HG02610 (cell line): ENCODE measurements around the gene TMEM43.

Experiments used
- ATAC-seq: cut with Tn5 transposase; IDR thresholded peaks from one replicate; pipeline ENCODE4 v1.9.1; 2021; ENCODE audit warnings: mild to moderate bottlenecking, moderate library complexity; ENCODE audit not compliant: unreplicated experiment

Gene TMEM43

DNA sequence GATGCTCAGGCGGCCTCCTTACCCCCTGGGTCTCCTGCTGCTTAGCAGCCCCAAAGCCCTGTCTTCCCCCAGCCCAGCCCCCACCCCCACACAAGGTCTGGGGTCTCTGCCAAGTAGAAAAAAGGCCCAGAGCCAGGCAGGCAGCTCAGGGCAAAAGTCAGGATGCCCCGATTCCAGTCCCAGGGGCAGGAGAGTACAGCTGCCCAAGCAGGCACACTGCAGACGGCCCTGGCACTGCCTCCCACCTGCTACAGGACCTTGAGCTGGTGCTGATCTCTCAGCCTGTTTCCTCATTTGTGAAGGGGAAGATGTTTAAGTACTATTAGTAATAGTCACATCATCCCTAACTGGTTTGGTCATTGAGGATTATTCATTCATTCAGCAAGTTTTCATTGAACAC lies 12.6 kb downstream of the TMEM43 start:
- ATAC-seq, result no peak

DNA sequence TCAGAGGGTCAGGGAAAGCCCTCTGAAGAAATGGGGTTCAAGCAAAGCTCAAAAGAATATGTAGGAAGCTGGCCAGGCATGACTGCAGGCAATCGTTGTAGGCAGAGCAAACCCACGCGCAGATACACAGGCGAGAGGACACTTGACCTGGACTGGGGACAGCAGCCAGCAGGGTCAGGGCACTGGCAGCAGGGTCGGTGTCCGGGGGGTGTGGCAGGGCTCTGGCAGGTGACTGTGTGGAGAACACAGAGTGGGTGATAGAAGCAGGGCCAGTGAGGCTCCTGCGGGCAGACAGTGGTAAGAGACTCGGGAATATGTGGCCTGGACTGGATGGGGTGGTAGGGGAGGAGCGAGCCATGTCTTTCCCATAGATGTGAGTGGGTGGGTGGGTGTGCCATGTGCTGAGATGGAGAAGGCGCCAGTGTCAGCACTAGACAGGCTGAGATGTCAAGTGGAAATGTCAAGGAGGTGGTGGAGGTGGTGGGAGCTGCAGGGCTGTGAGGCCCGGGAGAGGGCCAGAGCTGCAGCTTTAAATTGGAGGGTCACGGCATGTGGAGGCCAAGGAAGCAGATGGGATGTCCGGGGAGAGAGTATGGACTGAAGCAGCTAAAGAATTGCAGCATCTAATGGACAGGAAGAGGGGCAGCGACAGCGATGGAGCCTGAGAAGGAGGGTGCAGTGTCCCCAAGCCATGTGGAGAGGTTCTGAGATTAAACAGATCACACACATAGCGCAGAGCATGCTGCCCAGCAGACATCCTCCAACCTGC lies 13.4 kb downstream of the TMEM43 start:
- no peak for ATAC-seq

DNA sequence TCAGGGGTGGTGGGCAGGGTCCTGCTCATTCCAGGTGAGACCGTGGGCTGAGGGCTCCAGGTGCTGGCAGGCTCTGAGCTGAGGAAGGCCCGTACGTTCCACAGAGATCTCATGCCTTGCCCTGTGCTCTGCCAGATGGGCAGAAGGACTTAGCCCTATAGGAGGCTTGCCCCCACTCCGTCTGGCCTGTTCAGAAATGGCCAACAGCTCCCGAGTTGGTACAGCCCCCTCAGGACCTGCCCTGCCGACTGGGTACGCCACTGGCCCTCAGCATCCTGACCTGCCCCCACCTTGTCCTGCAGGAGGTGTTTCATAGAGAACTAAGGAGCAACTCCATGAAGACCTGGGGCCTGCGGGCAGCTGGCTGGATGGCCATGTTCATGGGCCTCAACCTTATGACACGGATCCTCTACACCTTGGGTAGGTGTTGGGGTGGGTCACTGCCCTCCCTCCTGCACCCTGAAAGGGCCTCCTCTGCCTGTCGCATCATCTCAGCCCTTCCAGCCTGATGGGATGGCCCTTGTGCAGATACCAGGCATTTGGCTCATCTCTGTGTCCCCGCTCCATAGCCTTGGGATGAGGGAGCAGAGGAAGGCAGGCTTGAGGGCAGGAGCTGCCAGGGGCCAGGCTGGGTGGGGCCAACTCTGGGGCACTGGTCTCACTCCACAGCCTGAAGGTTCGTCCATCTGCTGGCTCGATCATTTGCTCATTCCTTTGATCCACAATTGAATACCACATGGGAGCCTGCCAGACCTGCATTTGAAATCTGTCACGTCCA lies 14.2 kb downstream of the TMEM43 start:
- no peak for ATAC-seq

DNA sequence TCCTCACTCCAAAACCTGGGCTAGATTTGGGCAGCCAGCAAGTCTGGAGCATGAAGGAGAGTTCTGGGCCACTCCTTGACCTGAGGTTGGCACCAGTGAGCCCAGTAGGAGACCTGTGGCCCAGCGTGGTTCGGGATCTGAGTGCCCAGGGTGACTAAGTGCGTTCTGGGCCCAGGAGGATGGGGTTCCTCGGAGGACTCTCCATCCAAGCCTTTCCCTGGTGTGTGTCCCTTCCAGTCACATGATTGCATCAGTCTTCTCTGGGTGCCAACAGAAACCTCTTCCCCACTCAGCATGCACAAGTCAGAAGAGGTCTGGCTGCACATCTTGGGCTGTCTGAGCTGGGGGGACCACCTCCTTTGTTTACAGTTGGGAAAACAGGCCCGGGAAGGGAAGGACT lies 14.9 kb downstream of the TMEM43 start:
- ATAC-seq, result no peak

DNA sequence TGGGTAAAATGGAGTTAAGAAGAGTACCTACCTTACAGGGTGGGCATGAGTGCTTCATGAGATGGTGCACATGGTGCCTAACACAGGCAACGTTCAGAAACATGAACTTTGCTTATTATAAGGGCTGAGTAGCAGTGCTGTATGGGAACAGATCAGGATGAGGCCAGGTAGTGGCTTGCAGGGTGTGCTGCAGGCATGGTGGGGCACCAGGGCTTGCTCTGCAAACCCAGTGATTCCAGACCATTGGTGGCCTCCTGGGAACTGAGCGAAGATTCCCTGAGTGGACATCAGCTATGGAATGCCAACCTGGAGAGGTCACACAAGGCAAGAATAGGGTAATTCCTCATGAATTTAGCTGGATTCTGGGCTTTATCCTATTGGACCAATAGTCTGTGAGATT lies 15.8 kb downstream of the TMEM43 start:
- ATAC-seq, result no peak

DNA sequence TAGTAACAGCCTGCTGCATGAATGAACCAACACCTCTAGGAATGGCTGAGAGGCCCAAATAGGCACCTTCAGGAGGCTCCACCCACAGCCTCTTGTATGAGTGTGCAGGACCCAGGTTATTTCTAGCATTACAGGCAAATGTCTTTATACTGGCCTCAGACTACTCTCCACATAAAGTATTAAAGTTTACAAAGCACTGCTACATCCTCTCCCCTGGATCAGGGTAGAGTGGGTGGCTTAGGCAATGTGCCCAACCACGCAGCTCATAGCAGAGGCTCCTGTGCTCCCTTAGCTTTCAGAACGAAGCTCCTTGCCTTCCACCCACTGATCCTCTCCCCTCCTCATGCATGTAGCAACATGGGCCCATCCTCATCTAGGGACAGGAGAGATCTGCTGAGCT lies 16.3 kb downstream of the TMEM43 start:
- ATAC-seq, result no peak

DNA sequence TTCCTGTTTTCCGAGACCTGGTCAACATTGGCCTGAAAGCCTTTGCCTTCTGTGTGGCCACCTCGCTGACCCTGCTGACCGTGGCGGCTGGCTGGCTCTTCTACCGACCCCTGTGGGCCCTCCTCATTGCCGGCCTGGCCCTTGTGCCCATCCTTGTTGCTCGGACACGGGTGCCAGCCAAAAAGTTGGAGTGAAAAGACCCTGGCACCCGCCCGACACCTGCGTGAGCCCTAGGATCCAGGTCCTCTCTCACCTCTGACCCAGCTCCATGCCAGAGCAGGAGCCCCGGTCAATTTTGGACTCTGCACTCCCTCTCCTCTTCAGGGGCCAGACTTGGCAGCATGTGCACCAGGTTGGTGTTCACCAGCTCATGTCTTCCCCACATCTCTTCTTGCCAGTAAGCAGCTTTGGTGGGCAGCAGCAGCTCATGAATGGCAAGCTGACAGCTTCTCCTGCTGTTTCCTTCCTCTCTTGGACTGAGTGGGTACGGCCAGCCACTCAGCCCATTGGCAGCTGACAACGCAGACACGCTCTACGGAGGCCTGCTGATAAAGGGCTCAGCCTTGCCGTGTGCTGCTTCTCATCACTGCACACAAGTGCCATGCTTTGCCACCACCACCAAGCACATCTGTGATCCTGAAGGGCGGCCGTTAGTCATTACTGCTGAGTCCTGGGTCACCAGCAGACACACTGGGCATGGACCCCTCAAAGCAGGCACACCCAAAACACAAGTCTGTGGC lies 16.9 kb downstream of the TMEM43 start:
- no peak for ATAC-seq

DNA sequence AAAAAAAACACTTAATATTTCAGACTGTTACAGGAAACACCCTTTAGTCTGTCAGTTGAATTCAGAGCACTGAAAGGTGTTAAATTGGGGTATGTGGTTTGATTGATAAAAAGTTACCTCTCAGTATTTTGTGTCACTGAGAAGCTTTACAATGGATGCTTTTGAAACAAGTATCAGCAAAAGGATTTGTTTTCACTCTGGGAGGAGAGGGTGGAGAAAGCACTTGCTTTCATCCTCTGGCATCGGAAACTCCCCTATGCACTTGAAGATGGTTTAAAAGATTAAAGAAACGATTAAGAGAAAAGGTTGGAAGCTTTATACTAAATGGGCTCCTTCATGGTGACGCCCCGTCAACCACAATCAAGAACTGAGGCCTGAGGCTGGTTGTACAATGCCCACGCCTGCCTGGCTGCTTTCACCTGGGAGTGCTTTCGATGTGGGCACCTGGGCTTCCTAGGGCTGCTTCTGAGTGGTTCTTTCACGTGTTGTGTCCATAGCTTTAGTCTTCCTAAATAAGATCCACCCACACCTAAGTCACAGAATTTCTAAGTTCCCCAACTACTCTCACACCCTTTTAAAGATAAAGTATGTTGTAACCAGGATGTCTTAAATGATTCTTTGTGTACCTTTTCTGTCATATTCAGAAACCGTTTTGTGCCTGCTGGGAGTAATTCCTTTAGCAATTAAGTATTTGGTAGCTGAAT lies 17.9 kb downstream of the TMEM43 start:
- no peak for ATAC-seq

DNA sequence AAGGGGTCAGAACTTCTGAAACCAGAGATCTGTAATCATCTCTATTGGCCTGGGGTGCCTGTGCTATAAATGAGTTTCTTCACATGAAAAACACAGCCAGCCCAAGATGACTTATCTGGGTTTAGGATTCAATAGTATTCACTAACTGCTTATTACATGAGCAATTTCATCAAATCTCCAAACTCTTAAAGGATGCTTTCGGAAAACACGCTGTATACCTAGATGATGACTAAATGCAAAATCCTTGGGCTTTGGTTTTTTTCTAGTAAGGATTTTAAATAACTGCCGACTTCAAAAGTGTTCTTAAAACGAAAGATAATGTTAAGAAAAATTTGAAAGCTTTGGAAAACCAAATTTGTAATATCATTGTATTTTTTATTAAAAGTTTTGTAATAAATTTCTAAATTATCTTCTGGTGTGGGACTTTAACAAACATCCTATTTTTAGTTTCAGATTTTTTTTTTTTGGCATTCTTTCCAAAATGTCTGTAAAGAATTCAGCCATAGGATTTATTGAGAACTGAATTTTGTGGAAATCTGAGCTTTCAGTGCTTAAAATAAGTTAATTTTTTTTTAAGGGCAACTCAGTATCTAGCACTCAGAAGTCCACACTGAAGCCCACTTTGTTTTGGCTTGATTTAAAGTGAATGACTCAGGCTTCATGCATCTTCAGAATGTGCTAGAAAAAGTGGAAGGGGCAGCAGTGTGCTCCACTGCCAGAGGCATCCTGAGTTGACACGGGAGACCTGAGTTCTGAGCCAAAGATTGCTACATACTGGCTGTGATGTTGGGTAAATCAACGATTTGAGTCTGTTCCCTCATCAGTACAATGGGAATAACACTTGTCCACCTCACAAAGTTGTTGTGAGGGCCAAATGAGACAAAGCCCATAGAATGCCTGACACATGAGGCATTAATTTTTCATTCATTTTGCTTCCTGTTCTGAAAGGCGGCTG lies 18.7 kb downstream of the TMEM43 start:
- no peak for ATAC-seq

DNA sequence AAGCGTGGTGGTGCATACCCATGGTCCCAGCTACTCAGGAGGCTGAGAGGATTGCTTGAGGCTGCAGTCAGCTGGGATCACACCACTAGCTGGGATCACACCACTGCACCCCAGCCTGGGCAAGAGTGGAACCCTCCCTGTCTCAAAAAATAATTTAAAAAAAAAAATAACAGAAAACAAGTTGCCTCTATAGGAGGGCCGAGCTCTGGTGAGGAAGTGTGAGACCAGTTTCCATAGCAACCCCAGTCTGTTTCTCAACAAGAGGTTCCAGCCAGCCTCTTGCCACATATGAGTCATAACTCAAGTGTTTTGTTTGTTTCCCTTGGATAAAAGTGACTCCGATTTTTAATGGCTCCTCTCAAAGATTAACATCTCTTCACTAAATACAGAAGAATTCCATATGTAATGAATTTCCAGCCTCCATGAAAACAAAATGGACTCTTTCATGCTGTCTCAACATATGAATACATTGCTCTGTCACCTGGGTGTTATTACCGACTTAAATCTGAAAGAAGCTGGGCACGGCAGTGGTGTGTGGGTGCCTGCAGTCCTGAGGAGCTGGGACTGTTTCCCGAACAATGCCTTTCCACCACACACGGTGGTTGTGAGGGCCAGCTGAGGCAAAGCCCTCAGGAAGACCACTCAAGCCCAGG lies 19.7 kb downstream of the TMEM43 start:
- ATAC-seq, result peak; percentile 92

DNA sequence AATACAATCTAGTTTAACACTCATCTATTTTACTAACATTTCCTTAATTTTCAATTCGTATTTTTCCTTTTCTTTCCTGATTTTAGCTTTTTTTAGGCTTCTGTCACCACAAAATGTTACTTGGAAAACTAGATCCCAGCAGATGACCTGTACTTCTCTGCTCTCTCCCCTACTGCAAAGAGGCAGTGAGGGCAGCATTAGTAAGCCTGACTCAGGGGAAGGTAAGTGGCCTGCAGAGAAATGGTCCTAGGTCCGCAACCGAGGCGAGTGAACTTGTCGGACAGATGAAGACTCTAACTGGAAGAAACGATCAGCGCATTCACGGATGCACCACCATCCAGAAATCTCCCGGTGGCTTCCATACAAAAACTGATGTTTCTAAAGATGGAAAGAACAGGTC lies 20.4 kb downstream of the TMEM43 start:
- no peak for ATAC-seq

DNA sequence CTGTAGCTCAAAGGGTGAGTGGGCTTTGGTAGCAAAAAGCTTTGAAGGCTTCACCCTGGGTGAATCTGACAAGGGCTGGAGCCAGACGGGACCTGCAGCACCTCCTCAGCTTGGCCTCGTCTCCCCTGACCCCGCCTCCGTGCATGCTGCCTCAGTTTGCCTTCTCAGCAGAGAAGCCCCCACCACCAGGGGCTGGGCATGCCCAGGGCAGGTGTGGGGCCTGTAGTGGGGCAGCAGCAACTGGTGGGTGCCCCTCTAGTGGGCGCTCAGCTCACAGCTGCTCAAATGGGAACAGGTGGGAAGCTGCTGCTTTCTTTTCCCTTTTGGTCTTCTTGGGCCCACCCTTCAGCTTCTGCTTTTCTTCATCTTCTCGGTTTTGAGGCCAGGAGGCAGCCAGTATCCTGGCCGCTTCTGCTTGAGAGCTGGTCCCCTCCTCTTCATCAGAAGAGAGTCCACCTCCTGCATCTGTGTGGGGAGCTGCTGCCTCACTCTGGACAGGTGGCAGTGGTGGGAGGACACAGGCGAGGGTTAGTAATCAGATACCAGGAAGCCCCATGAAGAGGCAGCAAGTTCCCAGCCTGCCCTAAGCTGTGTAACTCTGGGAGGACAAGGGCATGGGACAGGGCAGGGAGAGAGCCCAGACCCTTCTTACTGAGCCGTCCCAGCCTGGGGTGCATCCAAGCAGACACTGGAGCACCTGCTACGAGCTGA lies 21.0 kb downstream of the TMEM43 start:
- ATAC-seq, result no peak

DNA sequence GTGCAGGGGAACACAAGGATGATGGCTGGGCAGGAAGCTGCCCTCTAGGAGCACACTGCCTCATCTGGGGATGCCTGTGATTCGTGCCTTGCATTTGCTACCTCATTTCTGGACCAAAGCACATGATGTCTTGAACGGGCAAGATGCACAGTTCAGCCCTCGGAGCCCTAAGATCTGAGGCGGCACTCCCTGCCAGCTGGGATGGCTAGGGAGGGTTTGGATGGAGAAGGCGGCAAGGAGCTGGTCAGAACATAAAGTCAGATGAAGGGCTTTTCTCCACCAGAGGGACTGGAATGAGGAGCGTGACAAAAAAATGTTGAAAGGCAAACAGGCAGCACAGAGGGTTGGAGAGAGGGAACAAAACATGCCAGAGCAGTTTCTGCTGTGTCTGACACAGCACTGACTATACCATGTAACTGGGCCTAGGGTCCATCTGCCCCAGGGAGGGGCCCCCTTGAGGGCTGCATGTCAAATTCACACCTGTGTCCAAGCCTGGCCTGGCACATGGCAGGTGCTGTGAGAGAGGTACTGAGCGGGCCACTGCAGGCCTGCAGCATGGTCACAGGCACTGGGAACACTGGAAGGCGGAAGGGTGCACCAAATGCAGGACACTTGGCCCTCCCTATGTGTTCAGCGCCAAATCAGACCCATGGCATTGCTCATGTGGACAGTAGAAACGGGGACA lies 21.7 kb downstream of the TMEM43 start:
- ATAC-seq, result no peak

DNA sequence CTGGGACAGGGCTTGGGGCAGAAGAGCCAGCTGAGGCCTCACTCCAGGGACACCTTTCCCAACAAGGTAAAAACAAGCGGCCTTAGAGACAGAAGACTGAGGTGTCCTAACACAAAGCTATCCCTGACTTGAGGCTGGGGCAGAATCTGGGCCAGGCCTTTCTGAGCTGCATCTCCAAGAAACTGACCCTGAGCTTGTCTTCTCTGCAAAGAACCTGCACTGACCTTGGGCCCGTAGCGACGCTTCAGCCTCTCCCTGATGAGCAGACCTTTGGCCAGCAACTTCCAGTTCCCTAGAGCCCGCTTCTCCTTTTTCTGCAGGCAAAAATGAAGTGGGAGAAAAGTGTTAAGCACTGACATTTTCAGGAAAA lies 22.2 kb downstream of the TMEM43 start:
- ATAC-seq, result no peak

DNA sequence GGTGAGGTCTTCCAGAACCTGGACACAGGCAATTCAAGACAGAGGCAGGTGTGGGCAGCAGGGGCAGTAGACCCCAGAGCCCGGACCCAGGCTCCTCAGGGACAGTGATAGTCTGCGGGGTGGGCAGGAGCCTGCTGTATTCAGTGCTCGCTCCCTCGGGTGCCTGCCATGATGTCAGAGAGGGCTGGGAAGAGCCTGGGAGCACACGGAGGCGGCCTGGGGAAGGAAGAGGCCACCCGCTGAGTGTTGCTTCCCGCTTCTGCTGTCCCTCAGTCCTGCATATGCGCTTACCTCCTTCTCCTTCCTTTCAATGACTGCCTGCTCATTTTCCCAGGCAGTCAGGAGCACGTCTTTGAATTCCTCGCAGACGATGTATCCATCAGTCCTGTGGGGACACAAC lies 22.8 kb downstream of the TMEM43 start:
- no peak for ATAC-seq

DNA sequence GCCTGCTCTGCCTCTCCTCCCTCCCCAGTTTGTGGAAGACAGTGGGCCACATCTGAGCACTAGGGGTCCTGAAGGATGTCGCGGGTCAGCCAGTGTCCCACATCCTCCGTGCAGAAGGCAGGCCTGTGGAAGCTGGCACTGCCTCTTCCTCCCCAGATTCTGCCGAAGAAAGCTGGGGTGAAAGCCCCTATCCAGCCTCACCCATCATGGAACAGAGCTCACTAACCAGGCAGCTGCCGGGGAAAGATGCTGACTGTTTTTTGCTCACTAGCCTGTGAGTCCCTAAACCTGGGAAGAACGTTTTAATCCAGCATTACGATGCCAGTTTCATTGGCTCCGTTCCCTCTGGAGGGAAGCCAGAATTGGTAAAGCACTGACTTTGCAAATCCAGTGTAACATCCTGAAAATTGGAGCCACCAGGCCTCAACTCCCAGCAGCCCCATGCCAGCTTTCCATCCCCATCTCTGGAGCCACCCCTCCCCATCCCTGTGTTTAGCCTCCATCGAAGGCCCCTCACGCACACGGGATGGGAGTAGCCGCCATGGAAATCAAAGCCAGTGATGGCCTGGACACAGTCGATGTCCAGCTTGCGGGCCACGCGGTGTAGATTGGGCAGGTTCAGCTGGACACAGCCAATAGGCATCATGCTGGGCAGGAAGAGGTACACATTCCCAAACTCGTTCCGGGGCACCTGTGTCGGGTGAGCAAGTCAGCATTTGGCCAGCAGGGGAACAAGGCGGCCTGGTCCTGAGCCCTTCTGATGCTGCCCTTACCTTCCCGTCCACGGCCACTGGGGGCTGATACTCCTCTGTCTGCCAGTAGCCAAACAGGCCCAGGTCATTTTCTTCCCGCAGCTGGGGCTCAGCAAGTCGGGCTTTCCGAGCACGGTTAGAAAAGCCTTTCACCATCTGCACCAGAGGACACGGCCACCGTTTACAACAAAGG lies 23.5 kb downstream of the TMEM43 start:
- no peak for ATAC-seq

DNA sequence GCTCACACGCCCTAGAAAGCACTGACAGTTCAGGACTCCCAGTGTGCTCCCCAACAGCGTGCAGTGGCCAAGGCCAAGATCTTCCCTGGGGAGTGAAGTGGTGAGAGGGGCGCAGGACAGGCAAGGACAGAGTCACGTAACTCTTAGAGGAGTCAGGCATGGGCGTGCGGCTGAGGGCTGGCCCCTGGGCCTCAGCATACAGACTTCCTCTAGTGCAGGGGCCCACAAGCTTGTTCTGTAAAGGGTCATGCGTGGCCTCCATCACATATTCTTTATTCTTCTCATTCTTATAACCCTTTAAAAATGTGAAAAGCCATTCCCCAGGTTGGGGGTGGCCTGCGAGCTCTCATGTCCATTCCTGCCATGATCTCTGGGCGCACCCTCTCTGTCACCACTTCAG lies 25.2 kb downstream of the TMEM43 start:
- no peak for ATAC-seq
